Erythroblast (primary cell): ENCODE measurements around the gene LRG1.

Experiments
- GATA1 ChIP-seq: IDR thresholded peaks from 2 replicates; pipeline ENCODE4 v1.6.1; 2011; ENCODE audit warnings: low read depth, mild to moderate bottlenecking, control low read depth, low read length, moderate library complexity
- POLR2A ChIP-seq: IDR thresholded peaks from 2 replicates; pipeline ENCODE4 v1.6.1; 2011; ENCODE audit warnings: mild to moderate bottlenecking, low read length

DNA sequence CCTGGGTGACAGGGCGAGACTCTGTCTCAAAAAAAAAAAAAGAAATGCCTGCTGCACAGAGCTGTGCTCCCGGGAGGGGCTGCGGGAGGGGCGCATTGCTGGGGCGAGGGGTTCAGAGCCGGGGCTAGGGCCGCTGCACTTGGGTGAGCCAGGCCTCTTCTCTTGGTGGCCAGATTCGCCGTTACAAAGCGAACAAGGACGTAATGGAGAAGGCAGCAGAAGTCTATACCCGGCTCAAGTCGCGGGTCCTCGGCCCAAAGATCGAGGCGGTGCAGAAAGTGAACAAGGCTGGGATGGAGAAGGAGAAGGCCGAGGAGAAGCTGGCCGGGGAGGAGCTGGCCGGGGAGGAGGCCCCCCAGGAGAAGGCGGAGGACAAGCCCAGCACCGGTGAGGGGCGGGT lies 40.5 kb downstream of the LRG1 start:
- no peak for TF ChIP-seq POLR2A
- no peak for TF ChIP-seq GATA1
